Myocyte (in vitro differentiated cells): ENCODE data around the gene APOBEC3G. TPM values are rescaled to one million over a fixed set of nuclear protein-coding genes. Genes with fewer than 3 reads are reported as not detected.

ENCODE experiments used
- total RNA-seq: library from RNA; depleted of rRNA; stranded (reverse); fragments of >200 nt; gene quantifications from 2 replicates; pipeline ENCODE4 v1.2.3, GENCODE V29; 2014

Gene APOBEC3G
- total RNA-seq, 1 donor from 2014 or later: 3.9 TPM

Other genes starting within 250 kb of the APOBEC3G start
- gene NPTXR, start 233.2 kb upstream of the APOBEC3G start, total RNA-seq: 0.47 and 0.96 TPM in 2 replicates
- gene CBX6, start 205.1 kb upstream of the APOBEC3G start, total RNA-seq: 26.1 and 32.1 TPM in 2 replicates
- gene APOBEC3A, start 119.7 kb upstream of the APOBEC3G start, total RNA-seq: not detected in 2 replicates
- 0.21 and 0.24 TPM in 2 replicates for gene APOBEC3B, start 94.9 kb upstream of the APOBEC3G start, total RNA-seq
- 5.4 and 6.4 TPM in 2 replicates for gene APOBEC3C, start 63.0 kb upstream of the APOBEC3G start, total RNA-seq
- gene APOBEC3D, start 56.1 kb upstream of the APOBEC3G start, total RNA-seq: 0.21 TPM in 1 of 2 replicates, not detected in the other
- 0.08 and 0.21 TPM in 2 replicates for gene APOBEC3F, start 36.4 kb upstream of the APOBEC3G start, total RNA-seq
- gene APOBEC3H, start 20.0 kb downstream of the APOBEC3G start, total RNA-seq: not detected in 2 replicates
- gene CBX7, start 75.4 kb downstream of the APOBEC3G start, total RNA-seq: 5.3 and 5.5 TPM in 2 replicates
- gene PDGFB, start 167.7 kb downstream of the APOBEC3G start, total RNA-seq: 6.7 and 10.2 TPM in 2 replicates
- 1,239 and 1,524 TPM in 2 replicates for gene RPL3, start 242.3 kb downstream of the APOBEC3G start, total RNA-seq